ENCODE results near the gene C20orf204. TPM values are rescaled to one million over a fixed set of nuclear protein-coding genes. Genes with fewer than 3 reads are reported as not detected.

C20orf204 gene
- total RNA-seq, 1 donor from 2014 or later: 0.86 TPM

- DNase-seq (ENCODE audit: low spot score): no peak
- intact Hi-C loops (cut with DNase I): no loop called here
Measured at GRCh38 chr20:64025101-64025825, 10.7 kb upstream of the C20orf204 start.

GRCh38 chr20:64025826-64026412, 10.1 kb upstream of the C20orf204 start:
- intact Hi-C loops (cut with DNase I): no loop called here
- DNase-seq (ENCODE audit: low spot score): no peak

GRCh38 chr20:64027981-64028685, 7.8 kb upstream of the C20orf204 start:
- intact Hi-C loops (cut with DNase I): no loop called here
- DNase-seq (ENCODE audit: low spot score): no peak

- intact Hi-C loops (cut with DNase I): no loop called here
- DNase-seq (ENCODE audit: low spot score): no peak
Measured at GRCh38 chr20:64029293-64030117, 6.5 kb upstream of the C20orf204 start.

GRCh38 chr20:64030371-64031134, 5.4 kb upstream of the C20orf204 start:
- no peak for DNase-seq (ENCODE audit: low spot score)
- intact Hi-C loops (cut with DNase I): no loop called here

DNA sequence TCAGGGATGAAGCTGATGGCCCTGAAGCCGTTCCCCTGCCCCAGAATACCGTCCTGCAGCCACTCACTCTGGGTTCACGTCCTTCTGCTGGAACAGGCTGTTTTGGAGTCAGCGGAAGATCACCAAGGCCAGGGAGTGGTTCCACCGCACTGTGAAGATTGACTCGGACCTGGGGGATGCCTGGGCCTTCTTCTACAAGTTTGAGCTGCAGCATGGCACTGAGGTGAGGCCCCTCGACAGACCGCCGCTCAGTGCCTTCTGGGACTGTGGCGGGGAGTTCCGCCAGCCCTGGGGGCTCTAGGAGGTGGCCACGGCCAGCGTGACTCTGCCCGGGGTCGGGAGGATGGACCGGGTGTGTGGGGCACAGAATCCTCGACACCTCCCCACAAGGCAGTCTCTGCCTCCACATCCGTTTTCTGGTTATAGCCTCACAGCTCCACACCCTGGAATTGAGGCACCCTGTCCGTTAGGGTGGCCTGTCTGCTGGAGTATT, 4.1 kb upstream of the C20orf204 start:
- DNase-seq (ENCODE audit: low spot score): no peak
- intact Hi-C loops (cut with DNase I): no loop called here

- DNase-seq (ENCODE audit: low spot score): no peak
- intact Hi-C loops (cut with DNase I): no loop called here
Measured at GRCh38 chr20:64032706-64033624, 3.0 kb upstream of the C20orf204 start.

GRCh38 chr20:64033981-64034493, 1.9 kb upstream of the C20orf204 start:
- intact Hi-C loops (cut with DNase I): no loop called here
- DNase-seq (ENCODE audit: low spot score): no peak

- no peak for DNase-seq (ENCODE audit: low spot score)
- intact Hi-C loops (cut with DNase I): no loop called here
Measured at GRCh38 chr20:64035066-64035932, 683 bp upstream of the C20orf204 start.

DNA sequence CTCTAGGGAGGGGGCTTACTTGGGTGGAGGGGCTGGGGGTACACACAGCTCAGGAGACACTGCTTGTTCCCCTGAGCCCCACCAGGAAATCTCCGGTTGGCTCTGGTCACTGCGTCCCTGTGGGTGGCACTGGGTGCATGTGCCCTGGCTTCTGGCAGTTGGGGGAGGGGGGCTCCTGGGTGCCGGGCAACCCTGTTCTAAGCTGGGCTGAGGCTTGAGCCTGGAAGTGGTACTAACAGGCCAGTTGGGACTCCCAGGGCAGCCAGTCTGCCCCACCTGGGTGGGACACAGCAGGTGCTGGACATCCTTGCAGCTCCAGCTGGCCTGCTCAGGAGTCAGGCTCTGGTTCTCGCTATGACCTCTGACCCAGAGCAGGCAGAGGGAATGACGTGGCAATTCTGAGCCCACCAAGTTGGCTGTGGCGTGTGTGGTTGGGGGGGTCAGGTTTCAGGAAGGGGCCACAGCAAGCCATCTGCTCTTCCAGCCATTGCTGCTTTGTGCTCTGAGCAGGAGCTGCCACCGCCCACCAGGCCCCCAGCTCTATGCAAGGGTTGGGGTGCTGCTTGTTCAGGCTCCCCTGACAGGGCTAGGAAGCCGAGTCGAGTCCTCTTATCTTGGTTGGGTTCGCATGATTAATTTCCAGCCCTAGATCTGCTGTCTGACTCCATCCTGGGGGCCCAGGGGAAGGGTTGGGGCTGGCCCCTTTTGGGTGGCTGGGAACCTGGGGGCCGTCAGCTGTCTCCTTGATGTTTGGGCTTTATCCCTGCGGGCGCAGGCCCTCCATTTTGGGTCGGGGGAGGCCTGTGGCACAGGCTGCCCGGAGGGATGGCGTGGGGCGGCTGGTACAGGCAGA, 590 bp downstream of the C20orf204 start:
- intact Hi-C loops (cut with DNase I): no loop called here
- no peak for DNase-seq (ENCODE audit: low spot score)

DNA sequence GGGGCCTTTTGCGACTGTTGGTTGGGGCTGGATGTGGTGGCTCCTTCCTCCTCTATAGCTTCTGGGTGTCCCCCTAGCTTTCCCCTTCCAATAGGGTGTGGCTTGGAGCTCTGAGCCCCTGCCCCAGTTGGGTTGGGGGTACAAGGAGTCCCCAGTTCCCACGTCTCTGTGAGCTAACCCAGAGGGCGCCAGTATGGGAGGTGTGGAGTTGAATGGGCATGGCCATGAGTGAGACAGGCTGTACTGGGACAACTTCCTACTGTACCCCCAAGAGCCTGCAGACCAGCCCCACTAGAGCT, 1.2 kb downstream of the C20orf204 start:
- intact Hi-C loops (cut with DNase I): no loop called here
- DNase-seq (ENCODE audit: low spot score): no peak

GRCh38 chr20:64037498-64038213, 1.7 kb downstream of the C20orf204 start:
- DNase-seq (ENCODE audit: low spot score): no peak
- intact Hi-C loops (cut with DNase I): loop anchor here (2.0 kb wide), 1 partner anchor 17 kb away; no protein-coding TSS in a partner anchor

DNA sequence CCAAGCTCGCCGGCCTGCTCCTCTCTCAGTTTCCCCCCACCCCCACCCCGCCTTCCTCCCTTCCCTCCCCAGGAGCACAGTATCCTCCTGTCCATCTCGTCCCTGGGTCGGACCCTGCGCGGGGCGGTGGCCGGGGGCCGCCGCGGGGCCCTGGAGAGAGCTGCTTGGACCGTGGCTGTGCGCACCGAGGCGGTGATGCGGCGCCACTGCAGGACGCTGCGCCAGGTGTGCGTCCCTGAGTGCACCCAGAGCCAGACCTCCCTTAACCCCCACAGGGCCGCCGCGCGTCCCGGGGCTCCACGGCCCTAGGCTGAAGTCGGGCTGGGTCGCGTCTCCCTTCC, 2.2 kb downstream of the C20orf204 start:
- DNase-seq (ENCODE audit: low spot score): no peak
- intact Hi-C loops (cut with DNase I): loop anchor here (2.0 kb wide), 1 partner anchor 17 kb away; no protein-coding TSS in a partner anchor

GRCh38 chr20:64038565-64039292, 2.7 kb downstream of the C20orf204 start:
- intact Hi-C loops (cut with DNase I): loop anchor here (1.0 to 2.0 kb wide), 2 partner anchors 16 to 82 kb away; no protein-coding TSS in a partner anchor
- DNase-seq (ENCODE audit: low spot score): no peak
